ENCODE measurements around the gene RIMBP2. TPM values are rescaled to one million over a fixed set of nuclear protein-coding genes. Genes with fewer than 3 reads are reported as not detected.
"Not testable (repeated sequence)": the region's sequence is repeated elsewhere in the genome, so short reads cannot be mapped to it uniquely, and the experiment has no call there.

The RIMBP2 gene
- total RNA-seq, 1 donor from 2014 or later = 0.09 TPM

DNA sequence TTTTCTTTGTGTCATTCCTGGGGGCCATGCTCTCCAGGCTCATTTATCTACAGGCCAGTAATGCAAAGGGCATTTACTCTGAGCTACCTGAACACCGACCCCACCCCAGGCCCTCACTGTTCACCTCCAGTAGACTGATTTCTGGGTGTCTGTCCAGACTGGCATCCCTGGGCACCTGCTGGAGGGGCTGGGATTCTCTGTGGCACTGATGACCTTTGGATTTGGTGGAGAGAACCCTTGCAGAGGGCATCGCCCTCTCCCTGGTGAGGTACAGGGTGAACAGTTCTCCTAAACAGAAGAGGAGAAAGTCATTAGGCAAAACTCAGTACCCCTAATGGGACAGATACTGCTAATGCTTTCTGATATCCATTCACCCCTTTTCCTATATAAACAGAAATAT, 27.1 kb upstream of the RIMBP2 start:
- TF ChIP-seq, protein P1, sequence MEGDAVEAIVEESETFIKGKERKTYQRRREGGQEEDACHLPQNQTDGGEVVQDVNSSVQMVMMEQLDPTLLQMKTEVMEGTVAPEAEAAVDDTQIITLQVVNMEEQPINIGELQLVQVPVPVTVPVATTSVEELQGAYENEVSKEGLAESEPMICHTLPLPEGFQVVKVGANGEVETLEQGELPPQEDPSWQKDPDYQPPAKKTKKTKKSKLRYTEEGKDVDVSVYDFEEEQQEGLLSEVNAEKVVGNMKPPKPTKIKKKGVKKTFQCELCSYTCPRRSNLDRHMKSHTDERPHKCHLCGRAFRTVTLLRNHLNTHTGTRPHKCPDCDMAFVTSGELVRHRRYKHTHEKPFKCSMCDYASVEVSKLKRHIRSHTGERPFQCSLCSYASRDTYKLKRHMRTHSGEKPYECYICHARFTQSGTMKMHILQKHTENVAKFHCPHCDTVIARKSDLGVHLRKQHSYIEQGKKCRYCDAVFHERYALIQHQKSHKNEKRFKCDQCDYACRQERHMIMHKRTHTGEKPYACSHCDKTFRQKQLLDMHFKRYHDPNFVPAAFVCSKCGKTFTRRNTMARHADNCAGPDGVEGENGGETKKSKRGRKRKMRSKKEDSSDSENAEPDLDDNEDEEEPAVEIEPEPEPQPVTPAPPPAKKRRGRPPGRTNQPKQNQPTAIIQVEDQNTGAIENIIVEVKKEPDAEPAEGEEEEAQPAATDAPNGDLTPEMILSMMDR (IDR thresholded peaks at IDR 0.05) = no peak
- H3K27me3 ChIP-seq = peaks cover 16% of the 10 kb centered on the region
- H3K36me3 ChIP-seq = no peaks in the 10 kb centered on the region
- DNase-seq (no peak), ATAC-seq (no peak)
- H3K27ac ChIP-seq = no peak overlapping the region
- intact Hi-C loops (cut with DNase I) = no loop called here
- H3K4me1 ChIP-seq = no peaks in the 10 kb centered on the region
- H3K9me3 ChIP-seq = no peaks in the 10 kb centered on the region
- H3K4me3 ChIP-seq = no peak overlapping the region

- Histone ChIP-seq H3K27me3 (peaks cover 16% of the 10 kb centered on the region), H3K9me3 (no peaks in the 10 kb centered on the region), H3K4me3 (no peak overlapping the region), H3K36me3 (no peaks in the 10 kb centered on the region), H3K27ac (no peak overlapping the region), H3K4me1 (no peaks in the 10 kb centered on the region)
- TF ChIP-seq, protein P1 (IDR thresholded peaks at IDR 0.05) = no peak
- ATAC-seq (no peak), DNase-seq (no peak)
- intact Hi-C loops (cut with DNase I) = no loop called here
Observed at GRCh38 chr12:130742716-130743115, 26.6 kb upstream of the RIMBP2 start.

DNA sequence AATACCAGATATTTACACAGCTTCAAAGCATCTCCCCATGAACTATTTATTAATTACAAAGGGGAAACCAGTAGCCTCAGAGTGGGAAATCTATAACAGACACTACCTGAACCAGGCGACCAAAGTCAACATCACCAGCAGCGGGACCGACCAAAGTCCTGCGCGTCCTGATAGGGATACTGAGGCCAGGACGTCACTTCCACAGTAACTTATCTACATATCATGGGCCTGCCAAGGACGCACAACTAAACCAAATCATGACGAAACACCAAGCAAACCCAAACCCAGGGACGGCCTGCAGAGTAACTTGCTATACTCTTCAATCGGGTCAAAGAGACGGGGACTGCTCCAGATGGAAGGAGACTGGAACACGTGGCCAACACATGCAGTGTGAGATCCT, 26.0 kb upstream of the RIMBP2 start:
- DNase-seq (no peak), ATAC-seq (no peak)
- TF ChIP-seq, protein P1 (IDR thresholded peaks at IDR 0.05) = no peak
- intact Hi-C loops (cut with DNase I) = no loop called here
- Histone ChIP-seq H3K9me3 (no peaks in the 10 kb centered on the region), H3K27ac (no peak overlapping the region), H3K4me1 (no peaks in the 10 kb centered on the region), H3K36me3 (no peaks in the 10 kb centered on the region), H3K27me3 (peaks cover 16% of the 10 kb centered on the region), H3K4me3 (no peak overlapping the region)

- Histone ChIP-seq H3K27ac (no peak overlapping the region), H3K4me3 (no peak overlapping the region), H3K36me3 (no peaks in the 10 kb centered on the region), H3K27me3 (peaks cover 16% of the 10 kb centered on the region), H3K9me3 (no peaks in the 10 kb centered on the region), H3K4me1 (no peaks in the 10 kb centered on the region)
- no peak for ATAC-seq
- intact Hi-C loops (cut with DNase I) = no loop called here
- DNase-seq = no peak
- TF ChIP-seq, protein P1 (IDR thresholded peaks at IDR 0.05) = no peak
Observed at GRCh38 chr12:130739571-130739970, 23.5 kb upstream of the RIMBP2 start.

DNA sequence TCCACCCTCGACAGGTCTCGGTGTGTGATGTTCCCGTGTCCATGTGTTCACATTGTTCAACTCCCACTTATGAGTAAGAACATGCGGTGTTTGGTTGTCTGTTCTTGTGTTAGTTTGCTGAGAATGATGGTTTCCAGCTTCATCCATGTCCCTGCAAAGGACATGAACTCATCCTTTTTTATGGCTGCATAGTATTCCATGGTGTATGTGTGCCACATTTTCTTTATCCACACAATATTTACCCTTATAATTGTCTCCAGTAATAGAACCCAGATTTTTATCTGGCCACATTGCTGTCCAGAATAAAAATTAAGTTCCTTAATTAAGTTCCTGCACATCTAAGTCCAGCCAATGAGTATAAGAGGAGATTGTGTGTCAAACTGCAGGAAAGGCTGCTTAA, 22.3 kb upstream of the RIMBP2 start:
- H3K4me1 ChIP-seq; intact Hi-C loops (cut with DNase I); H3K9me3 ChIP-seq; H3K36me3 ChIP-seq; ATAC-seq; DNase-seq; H3K27ac ChIP-seq; H3K4me3 ChIP-seq: not testable (repeated sequence)
- peaks cover 16% of the 10 kb centered on the region for H3K27me3 ChIP-seq

DNA sequence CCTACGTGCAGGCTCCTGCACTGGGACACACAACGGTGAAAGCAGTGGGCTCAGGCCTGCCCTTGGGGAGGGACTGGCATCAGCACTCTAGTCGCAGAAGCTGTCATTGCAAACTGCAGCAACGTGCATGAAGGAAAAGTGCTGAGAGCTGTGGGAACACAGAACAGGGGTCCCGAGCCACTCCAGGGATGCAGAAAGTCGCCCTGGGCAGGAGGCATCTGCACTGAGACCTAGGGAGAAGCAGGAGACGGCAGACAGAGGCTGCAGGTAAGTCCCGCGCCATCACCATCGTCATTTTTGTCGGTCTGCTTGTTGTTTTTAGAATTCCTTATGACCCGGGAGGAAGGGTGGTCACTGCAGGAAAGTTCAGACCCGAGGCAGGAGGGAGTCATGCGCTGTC, 21.6 kb upstream of the RIMBP2 start:
- Histone ChIP-seq H3K27ac (no peak overlapping the region), H3K9me3 (no peaks in the 10 kb centered on the region), H3K4me3 (no peak overlapping the region), H3K36me3 (no peaks in the 10 kb centered on the region), H3K4me1 (no peaks in the 10 kb centered on the region), H3K27me3 (peaks cover 16% of the 10 kb centered on the region)
- no peak for DNase-seq
- intact Hi-C loops (cut with DNase I) = no loop called here
- TF ChIP-seq, protein P1 (IDR thresholded peaks at IDR 0.05) = no peak
- no peak for ATAC-seq
